Measurements from ENCODE around the gene UBE2O.
A peak's percentile ranks its signal among the peaks of the same experiment; 100 is the strongest.

The UBE2O gene

DNA sequence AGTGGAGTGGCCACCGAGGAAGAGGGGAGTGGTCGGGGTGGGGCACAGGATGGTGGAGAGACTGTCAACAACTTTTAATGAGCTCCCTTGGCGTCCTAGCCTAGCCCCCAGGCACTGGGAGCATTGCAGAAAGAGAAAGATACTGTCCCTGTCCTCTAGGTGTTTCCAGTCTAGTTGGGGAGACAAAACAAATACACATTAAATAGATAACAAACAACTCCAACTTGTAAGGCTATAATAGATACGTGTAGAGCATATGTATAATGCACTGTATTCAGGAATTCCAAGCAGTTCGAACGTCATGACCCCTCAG lies 435 bp upstream of the UBE2O start:
- no peak overlapping the region for H3K4me3 ChIP-seq (ENCODE audit: control insufficient read depth, low read depth, low read length)
- TF ChIP-seq, protein P1, sequence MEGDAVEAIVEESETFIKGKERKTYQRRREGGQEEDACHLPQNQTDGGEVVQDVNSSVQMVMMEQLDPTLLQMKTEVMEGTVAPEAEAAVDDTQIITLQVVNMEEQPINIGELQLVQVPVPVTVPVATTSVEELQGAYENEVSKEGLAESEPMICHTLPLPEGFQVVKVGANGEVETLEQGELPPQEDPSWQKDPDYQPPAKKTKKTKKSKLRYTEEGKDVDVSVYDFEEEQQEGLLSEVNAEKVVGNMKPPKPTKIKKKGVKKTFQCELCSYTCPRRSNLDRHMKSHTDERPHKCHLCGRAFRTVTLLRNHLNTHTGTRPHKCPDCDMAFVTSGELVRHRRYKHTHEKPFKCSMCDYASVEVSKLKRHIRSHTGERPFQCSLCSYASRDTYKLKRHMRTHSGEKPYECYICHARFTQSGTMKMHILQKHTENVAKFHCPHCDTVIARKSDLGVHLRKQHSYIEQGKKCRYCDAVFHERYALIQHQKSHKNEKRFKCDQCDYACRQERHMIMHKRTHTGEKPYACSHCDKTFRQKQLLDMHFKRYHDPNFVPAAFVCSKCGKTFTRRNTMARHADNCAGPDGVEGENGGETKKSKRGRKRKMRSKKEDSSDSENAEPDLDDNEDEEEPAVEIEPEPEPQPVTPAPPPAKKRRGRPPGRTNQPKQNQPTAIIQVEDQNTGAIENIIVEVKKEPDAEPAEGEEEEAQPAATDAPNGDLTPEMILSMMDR (conservative IDR thresholded peaks at IDR 0.05; ENCODE audit: control insufficient read depth, insufficient read depth, low read depth, low read length): no peak
- DNase-seq (ENCODE audit: low read depth): no peak

DNA sequence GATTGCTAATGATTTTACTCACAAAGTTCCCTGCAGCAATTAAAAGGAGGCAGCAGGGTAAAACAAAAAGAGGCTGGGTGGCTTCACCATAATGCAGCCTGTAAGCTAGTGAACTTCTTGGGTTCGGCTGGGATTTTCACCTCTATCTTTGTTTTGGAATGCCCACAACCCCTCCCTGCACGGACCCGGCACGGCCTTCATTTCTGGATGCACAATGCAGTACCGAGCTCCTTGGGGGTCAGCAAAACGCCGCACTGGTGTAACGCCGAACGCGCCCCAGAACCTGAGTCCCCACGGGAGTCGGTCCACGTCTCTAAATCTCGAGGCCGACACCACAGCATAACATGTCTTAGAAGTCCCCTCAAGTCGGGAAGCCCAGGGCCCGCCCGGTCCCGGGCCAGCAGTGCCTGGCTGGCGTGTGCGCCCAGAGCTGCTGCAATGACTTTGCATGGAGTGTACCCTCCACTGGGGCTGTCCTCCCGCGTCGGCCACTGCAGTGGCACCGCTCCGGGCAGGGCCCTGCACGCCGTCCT lies 759 bp downstream of the UBE2O start:
- DNase-seq (ENCODE audit: low read depth): no peak
- TF ChIP-seq, protein P1 (conservative IDR thresholded peaks at IDR 0.05; ENCODE audit: control insufficient read depth, insufficient read depth, low read depth, low read length): no peak

DNA sequence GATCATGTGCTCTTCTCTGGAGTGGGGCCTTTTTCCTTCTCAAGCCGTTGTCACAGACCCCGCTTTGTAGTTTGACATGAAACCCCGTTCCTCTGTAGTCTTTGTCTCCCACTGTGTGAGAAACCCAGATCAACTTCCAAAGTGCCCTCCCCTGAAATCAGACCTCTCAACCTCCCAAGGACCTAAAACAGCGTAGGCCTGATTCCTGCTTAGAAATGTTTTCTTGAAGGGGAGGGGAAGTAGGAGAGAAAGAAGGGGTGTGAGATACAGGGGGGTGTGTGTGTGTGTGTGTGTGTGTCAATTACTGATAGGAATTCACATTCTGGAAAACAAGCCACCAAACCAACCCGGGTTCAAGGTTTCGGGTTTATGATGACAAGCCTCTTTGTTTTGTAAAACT lies 1.4 kb downstream of the UBE2O start:
- no peak for DNase-seq (ENCODE audit: low read depth)
- H3K4me3 ChIP-seq (ENCODE audit: control insufficient read depth, low read depth, low read length): peak overlapping the region; percentile 73
- TF ChIP-seq, protein P1 (conservative IDR thresholded peaks at IDR 0.05; ENCODE audit: control insufficient read depth, insufficient read depth, low read depth, low read length): no peak

More for the DNA sequence above, 759 bp downstream of the UBE2O start:
- peak overlapping the region; percentile 73 for H3K4me3 ChIP-seq (ENCODE audit: control insufficient read depth, low read depth, low read length)

DNA sequence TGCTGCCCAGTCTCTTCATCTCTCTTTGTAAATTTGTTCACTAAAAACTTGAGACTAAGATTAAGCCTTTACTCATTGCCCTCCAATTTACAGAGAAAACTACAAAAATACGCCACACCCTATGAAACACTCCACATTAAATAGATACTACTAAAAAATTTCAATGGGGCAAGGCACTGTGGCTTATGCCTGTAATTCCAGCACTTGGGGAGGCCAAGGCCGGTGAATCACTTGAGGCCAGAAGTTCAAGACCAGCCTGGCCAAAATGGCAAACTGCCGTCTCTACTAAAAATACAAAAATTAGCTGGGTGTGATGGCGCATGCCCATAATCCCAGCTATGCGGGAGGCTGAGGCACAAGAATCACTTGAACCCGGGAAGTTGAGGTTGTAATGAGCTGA lies 3.8 kb downstream of the UBE2O start:
- H3K4me3 ChIP-seq (ENCODE audit: control insufficient read depth, low read depth, low read length): no peak overlapping the region
- TF ChIP-seq, protein P1 (conservative IDR thresholded peaks at IDR 0.05; ENCODE audit: control insufficient read depth, insufficient read depth, low read depth, low read length): no peak
- peak; percentile 18 for DNase-seq (ENCODE audit: low read depth)

DNA sequence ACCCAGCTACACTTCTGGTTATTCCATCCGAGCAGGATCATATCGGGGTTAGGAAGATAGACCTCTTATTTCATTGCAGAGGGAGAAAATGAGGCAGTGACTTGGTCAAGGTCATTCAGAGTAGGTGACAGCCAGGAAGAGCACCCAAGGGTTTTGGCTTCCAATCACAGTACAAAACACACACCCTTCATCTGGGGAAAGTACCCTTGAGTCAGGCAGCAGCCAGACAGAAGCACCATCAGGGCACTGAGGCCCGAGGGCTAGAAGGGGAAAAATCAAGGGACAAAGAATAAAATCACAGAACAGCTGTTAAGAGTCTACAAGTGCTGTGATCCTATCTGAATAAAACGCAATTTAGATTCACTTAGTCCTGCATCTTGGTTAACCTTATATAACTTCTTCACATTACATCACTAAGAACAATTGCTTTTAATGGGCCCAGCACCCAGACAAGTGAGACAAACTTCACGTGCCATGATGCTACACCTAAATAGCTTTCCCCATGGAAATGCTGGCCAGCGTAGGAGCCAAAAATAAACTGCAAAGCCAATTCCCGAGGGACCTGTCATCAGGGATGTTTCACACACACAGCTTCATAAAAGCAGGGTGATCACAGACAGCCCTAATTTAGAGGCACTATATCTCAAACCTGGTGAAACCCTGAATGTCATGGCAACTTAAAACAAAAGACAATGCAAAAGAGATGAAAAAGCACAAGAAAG lies 4.9 kb downstream of the UBE2O start:
- H3K4me3 ChIP-seq (ENCODE audit: control insufficient read depth, low read depth, low read length): no peak overlapping the region
- DNase-seq (ENCODE audit: low read depth): peak; percentile 36
- TF ChIP-seq, protein P1 (conservative IDR thresholded peaks at IDR 0.05; ENCODE audit: control insufficient read depth, insufficient read depth, low read depth, low read length): no peak

DNA sequence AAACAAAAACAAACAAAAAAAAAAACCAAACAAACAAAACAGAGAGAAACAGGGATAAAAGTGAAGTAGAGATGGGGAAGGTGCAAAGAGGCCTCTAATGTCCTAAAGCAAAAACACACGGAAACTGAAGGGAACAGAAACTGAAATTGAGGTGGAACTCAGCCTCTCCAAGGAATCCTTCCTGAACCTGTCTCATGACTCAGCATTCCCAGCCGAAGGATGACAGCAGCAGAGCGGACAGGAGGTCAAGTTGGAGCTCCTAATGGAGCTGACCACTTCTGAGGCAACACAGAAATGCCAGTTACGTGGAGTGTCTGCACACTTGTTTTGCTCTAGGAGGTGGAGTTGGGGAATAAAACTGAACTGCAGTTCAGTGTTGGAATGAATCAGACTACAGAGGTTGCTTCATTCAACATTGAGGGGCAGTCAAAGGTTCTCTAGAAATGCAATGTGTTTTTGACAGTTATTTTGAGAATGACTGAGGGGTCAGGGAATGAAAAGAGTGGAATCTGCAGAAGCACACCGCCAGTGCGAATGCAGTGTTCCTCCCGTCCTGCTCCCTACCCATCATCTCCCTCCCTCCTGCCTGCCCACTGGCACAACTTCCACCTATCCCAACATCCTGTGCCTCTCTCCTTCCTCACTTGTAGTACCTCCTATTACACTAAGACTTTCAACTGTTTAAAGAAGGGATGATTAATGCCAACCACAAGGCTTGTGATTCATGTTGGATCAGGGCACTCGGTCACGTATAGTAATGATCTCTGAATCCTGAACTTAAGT lies 6.3 kb downstream of the UBE2O start:
- peak overlapping the region; percentile 33 for H3K4me3 ChIP-seq (ENCODE audit: control insufficient read depth, low read depth, low read length)
- TF ChIP-seq, protein P1 (conservative IDR thresholded peaks at IDR 0.05; ENCODE audit: control insufficient read depth, insufficient read depth, low read depth, low read length): no peak

More for the DNA sequence above, 6.3 kb downstream of the UBE2O start:
- DNase-seq (ENCODE audit: low read depth): peak; percentile 93

Data from fibroblast of mammary gland (primary cell).